Cardiac fibroblast (primary cell): ENCODE results near the gene ART3.

Source experiments
- DNase-seq, 2 donors: peaks; one replicate each; pipeline versions ENCODE4 v3.0.0 to v3.0.0-alpha.2; 2010; ENCODE audit warnings: low read depth in 2 of 2
- H3K4me3 ChIP-seq, 2 donors: replicated peaks in 1 of 2; 1 replicate in 1 of 2; 2 replicates in 1 of 2; pipeline ENCODE4 v1.5.1; 2011; ENCODE audit warnings: low read depth in 2 of 2, low read length in 2 of 2, mild to moderate bottlenecking in 2 of 2, moderate library complexity in 1 of 2
- CTCF ChIP-seq: IDR thresholded peaks from one replicate; pipeline ENCODE4 v1.5.1; 2011; ENCODE audit warnings: low read depth, mild to moderate bottlenecking, low read length, inconsistent platforms

Gene ART3

GRCh38 chr4:76153356-76153755 is 78.8 kb downstream of the ART3 start:
- no peak overlapping the region for H3K4me3 ChIP-seq
- TF ChIP-seq CTCF: no peak
- DNase-seq: no peak

GRCh38 chr4:76155979-76156378 is 81.5 kb downstream of the ART3 start:
- TF ChIP-seq CTCF: no peak

GRCh38 chr4:76156635-76157034 is 82.1 kb downstream of the ART3 start:
- no peak for TF ChIP-seq CTCF
- peak; percentile 26 to 27 for DNase-seq
- no peak overlapping the region for H3K4me3 ChIP-seq

More at GRCh38 chr4:76155979-76156378, 81.5 kb downstream of the ART3 start:
- DNase-seq: no peak
- no peak overlapping the region for H3K4me3 ChIP-seq

GRCh38 chr4:76160355-76160754 is 85.8 kb downstream of the ART3 start:
- no peak for TF ChIP-seq CTCF
- DNase-seq: no peak
- H3K4me3 ChIP-seq: no peak overlapping the region
